ENCODE results near the gene RNLS.

The RNLS gene

GRCh38 chr10:88551246-88551645 is 31.9 kb downstream of the RNLS start:
- no peak for DNase-seq (ENCODE audit: low spot score)

- DNase-seq (ENCODE audit: low spot score), result no peak
Measured at GRCh38 chr10:88546497-88546896, 36.6 kb downstream of the RNLS start.

GRCh38 chr10:88545359-88545758 is 37.8 kb downstream of the RNLS start:
- no peak for DNase-seq (ENCODE audit: low spot score)

- no peak for DNase-seq (ENCODE audit: low spot score)
Measured at GRCh38 chr10:88544140-88544870, 38.8 kb downstream of the RNLS start.

GRCh38 chr10:88542522-88542921 is 40.6 kb downstream of the RNLS start:
- DNase-seq (ENCODE audit: low spot score), result no peak

GRCh38 chr10:88541116-88541626 is 41.9 kb downstream of the RNLS start:
- no peak for DNase-seq (ENCODE audit: low spot score)

- DNase-seq (ENCODE audit: low spot score), result no peak
Measured at GRCh38 chr10:88540351-88540750, 42.8 kb downstream of the RNLS start.

GRCh38 chr10:88538048-88538447 is 45.1 kb downstream of the RNLS start:
- DNase-seq (ENCODE audit: low spot score), result no peak

- no peak for DNase-seq (ENCODE audit: low spot score)
Measured at GRCh38 chr10:88537322-88537721, 45.8 kb downstream of the RNLS start.

- DNase-seq (ENCODE audit: low spot score), result no peak
Measured at GRCh38 chr10:88536437-88536836, 46.7 kb downstream of the RNLS start.

GRCh38 chr10:88534072-88534665 is 48.9 kb downstream of the RNLS start:
- no peak for DNase-seq (ENCODE audit: low spot score)

- DNase-seq (ENCODE audit: low spot score), result no peak
Measured at GRCh38 chr10:88531392-88532052, 51.6 kb downstream of the RNLS start.

- no peak for DNase-seq (ENCODE audit: low spot score)
Measured at GRCh38 chr10:88530629-88531391, 52.3 kb downstream of the RNLS start.

- no peak for DNase-seq (ENCODE audit: low spot score)
Measured at GRCh38 chr10:88530093-88530492, 53.0 kb downstream of the RNLS start.

- no peak for DNase-seq (ENCODE audit: low spot score)
Measured at GRCh38 chr10:88528806-88529570, 54.1 kb downstream of the RNLS start.

- DNase-seq (ENCODE audit: low spot score), result no peak
Measured at GRCh38 chr10:88528201-88528600, 54.9 kb downstream of the RNLS start.

GRCh38 chr10:88527245-88527644 is 55.9 kb downstream of the RNLS start:
- DNase-seq (ENCODE audit: low spot score), result no peak

- DNase-seq (ENCODE audit: low spot score), result no peak
Measured at GRCh38 chr10:88526501-88527105, 56.5 kb downstream of the RNLS start.

GRCh38 chr10:88525371-88526069 is 57.6 kb downstream of the RNLS start:
- peak; percentile 3 for DNase-seq (ENCODE audit: low spot score)

GRCh38 chr10:88523739-88524400 is 59.2 kb downstream of the RNLS start:
- no peak for DNase-seq (ENCODE audit: low spot score)
